ENCODE results near the gene NOTUM. TPM values are rescaled to one million over a fixed set of nuclear protein-coding genes. Genes with fewer than 3 reads are reported as not detected.
A peak's percentile ranks its signal among the peaks of the same experiment; 100 is the strongest.

Gene NOTUM
- total and polyA plus RNA-seq, 2 of the 4 experiments (the other 2 are of a cell fraction): 0.05 TPM; not detected in 1

GRCh38 chr17:81959362-81960129 is 1.4 kb downstream of the NOTUM start (continued):
- TF ChIP-seq USF2 (IDR thresholded peaks at IDR 0.05; ENCODE audit: low read depth, low read length): no peak
- TF ChIP-seq FOS (IDR thresholded peaks at IDR 0.05; ENCODE audit: low read depth, low read length): no peak

DNA sequence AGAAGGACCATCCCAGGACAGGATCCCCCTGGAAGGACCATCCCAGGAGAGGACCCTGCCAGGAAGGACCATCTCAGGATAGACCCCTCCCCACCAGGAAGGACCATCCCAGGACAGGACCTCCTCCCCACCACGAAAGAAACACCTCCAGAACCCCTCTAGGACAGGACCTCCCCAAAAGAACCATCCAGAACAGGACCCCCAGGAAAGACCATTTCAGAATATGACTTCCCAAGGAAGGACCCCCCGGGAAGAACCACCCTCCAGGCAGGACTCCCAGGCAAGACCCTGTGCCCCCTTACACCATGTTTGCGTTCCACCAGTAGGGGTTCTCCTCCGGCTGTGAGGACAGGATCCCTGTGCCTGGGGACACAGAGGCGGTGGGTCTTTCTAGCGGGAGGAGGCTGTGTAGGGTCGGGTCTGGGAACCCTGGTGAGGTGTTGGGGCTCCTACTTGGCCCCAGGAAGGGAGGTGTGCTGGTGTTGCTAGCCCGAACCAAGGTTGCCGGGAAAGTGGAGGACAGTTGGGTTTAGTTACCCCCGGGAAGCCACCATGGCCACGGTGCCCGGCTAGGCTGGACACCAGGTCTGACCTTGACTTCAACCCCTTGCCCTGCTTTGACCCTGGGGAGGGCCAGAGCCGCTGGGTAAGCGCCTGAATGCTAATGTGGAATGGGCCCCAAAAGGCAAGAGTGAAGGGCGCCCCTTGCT is 2.2 kb downstream of the NOTUM start:
- intact Hi-C loops (cut with micrococcal nuclease): loop anchor here (1.0 kb wide), 1 partner anchor 63 kb away; no protein-coding TSS in a partner anchor
- dilution Hi-C loops (cut with HindIII; ENCODE audit: low sequenced_read_pairs, unreplicated experiment): no loop called here
- no peak overlapping the region for H3K4me2 ChIP-seq (ENCODE audit: low read depth, low read length)
- TF ChIP-seq RCOR1 (IDR thresholded peaks at IDR 0.05; ENCODE audit: insufficient replicate concordance, low read length) (no peak), CHD1 (IDR thresholded peaks at IDR 0.05; ENCODE audit: low read depth, low read length) (no peak), USF2 (IDR thresholded peaks at IDR 0.05; ENCODE audit: low read depth, low read length) (no peak), BHLHE40 (IDR thresholded peaks at IDR 0.05; ENCODE audit: low read depth, low read length) (no peak), MAZ (IDR thresholded peaks at IDR 0.05; ENCODE audit: borderline replicate concordance, low read depth, low read length) (no peak), RAD21 (IDR thresholded peaks at IDR 0.05; ENCODE audit: low read length) (no peak), POLR2A (IDR thresholded peaks at IDR 0.05; ENCODE audit: low read depth, low read length) (no peak), MXI1 (IDR thresholded peaks at IDR 0.05; ENCODE audit: borderline replicate concordance, low read depth, low read length) (no peak), NFE2L2 (IDR thresholded peaks at IDR 0.05; ENCODE audit: low read depth, low read length) (no peak), FOS (IDR thresholded peaks at IDR 0.05; ENCODE audit: low read depth, low read length) (no peak), SMC3 (IDR thresholded peaks at IDR 0.05; ENCODE audit: low read depth, low read length) (no peak)
- TF ChIP-seq, protein P1, sequence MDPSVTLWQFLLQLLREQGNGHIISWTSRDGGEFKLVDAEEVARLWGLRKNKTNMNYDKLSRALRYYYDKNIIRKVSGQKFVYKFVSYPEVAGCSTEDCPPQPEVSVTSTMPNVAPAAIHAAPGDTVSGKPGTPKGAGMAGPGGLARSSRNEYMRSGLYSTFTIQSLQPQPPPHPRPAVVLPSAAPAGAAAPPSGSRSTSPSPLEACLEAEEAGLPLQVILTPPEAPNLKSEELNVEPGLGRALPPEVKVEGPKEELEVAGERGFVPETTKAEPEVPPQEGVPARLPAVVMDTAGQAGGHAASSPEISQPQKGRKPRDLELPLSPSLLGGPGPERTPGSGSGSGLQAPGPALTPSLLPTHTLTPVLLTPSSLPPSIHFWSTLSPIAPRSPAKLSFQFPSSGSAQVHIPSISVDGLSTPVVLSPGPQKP (IDR thresholded peaks at IDR 0.05; ENCODE audit: borderline replicate concordance, low read depth, low read length): no peak

More for the DNA sequence above, 2.2 kb downstream of the NOTUM start:
- no peak for ATAC-seq (ENCODE audit: low read depth)
- Histone ChIP-seq H3K4me1 (ENCODE audit: control insufficient read depth, insufficient read depth, low read length) (no peaks in the 10 kb centered on the region), H4K8ac (ENCODE audit: low read depth in 2 of 2, low read length in 2 of 2) (no peak overlapping the region), H2BK5ac (ENCODE audit: low read depth, low read length, poor library complexity, severe bottlenecking) (no peak overlapping the region), H3K23ac (ENCODE audit: low read depth, low read length) (no peak overlapping the region), H2AFZ (replicated peaks; ENCODE audit: low read length, poor library complexity) (peak overlapping the region; percentile 92), H2BK120ac (ENCODE audit: low read depth, low read length) (no peak overlapping the region), H3K79me1 (ENCODE audit: low read depth in 1 of 2, low read length in 2 of 2) (no peaks in the 10 kb centered on the region), H2BK20ac (ENCODE audit: low read depth, low read length) (no peak overlapping the region), H3K18ac (ENCODE audit: low read depth, low read length) (no peak overlapping the region), H4K91ac (ENCODE audit: insufficient read depth, low read depth, low read length) (no peak overlapping the region), H4K5ac (ENCODE audit: low read depth, low read length) (no peak overlapping the region), H2AK5ac (ENCODE audit: low read depth, low read length) (no peak overlapping the region), H3K27me3 (ENCODE audit: control insufficient read depth, insufficient read depth, low read length) (peaks cover 49% of the 10 kb centered on the region), H3K56ac (ENCODE audit: extremely low read depth, insufficient read depth, low read length) (no peak overlapping the region), H2BK15ac (ENCODE audit: low read depth, low read length) (no peak overlapping the region), H3K14ac (replicated peaks; ENCODE audit: low read depth, low read length) (no peak overlapping the region), H3K4me3 (ENCODE audit: insufficient read depth, low read depth, low read length) (no peak overlapping the region), H3K9me3 (ENCODE audit: control insufficient read depth, insufficient read depth, low read length) (no peaks in the 10 kb centered on the region), H3K9ac (ENCODE audit: low read depth, low read length) (no peak overlapping the region), H3K36me3 (ENCODE audit: control insufficient read depth, insufficient read depth, low read length) (no peaks in the 10 kb centered on the region), H3K4ac (ENCODE audit: low read depth, low read length) (no peak overlapping the region), H3K9me1 (ENCODE audit: insufficient read depth, low read length) (no peaks in the 10 kb centered on the region), H4K20me1 (ENCODE audit: insufficient read depth, low read length) (no peaks in the 10 kb centered on the region), H3K27ac (ENCODE audit: insufficient read depth, low read length) (no peak overlapping the region), H2AK9ac (replicated peaks; ENCODE audit: low read depth, low read length, poor library complexity) (no peak overlapping the region)
- ChIA-PET CTCF (interaction anchor here (0.5 to 1.3 kb wide), 15 partner anchors 10 to 536 kb away, joined by 3 to 17 read pairs (median 3); partner anchors contain the start of genes CENPX, DCXR, LRRC45 and MYADML2), POLR2A (ENCODE audit: unreplicated experiment) (no interaction called here)
- in situ Hi-C loops (cut with MboI; ENCODE audit: low sequenced_read_pairs): no loop called here
- BruUV-seq (replicated peaks): no TSS peak
- 70% methylated on average over 3 of the region's 15 CpGs; no CpG with 5 or more reads in 1 of the 2 experiments for WGBS, 2 experiments (ENCODE audit: extremely low coverage in 2 of 2, insufficient read length in 1 of 2)
- DNase-seq: no peak
